ENCODE measurements around the gene ATP2B2.

The ATP2B2 gene

DNA sequence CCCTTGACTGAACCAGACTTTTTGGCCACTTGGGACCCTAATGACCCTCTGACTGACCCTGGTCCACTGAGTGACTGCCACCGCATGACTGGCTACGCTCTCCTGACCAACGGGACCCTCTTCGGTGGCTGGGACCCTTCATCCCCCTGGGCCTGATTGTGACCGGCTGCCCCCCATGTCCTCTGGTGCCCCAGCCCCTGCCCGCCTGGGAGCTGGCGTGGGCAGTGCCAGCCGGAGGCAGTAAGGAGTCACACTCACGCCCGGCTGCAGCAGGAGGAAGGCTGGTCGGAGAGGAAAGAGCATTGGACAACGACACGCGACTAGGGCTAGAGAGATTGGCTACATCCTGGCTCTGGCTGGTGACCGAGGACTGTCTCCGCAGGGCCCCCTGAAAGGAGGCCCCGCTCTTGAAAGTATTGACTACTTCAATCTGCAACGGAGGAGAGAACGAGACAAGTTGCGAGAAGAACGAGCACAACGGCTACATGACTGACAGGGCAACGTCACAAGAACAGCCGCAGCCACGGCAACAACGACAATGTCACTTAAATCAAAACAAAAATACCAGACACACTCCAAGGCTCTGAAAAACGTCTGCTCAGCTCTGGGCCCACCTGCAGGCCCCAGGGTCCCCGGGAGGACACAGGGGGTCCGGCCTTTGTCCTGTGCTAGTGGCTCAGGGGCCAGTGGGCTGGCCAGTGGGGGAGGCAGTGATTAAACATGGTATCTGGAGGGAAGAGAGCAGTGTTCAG, 169.3 kb downstream of the ATP2B2 start:
- no peak for DNase-seq (ENCODE audit: low read depth, low spot score)
- H3K27me3 ChIP-seq (ENCODE audit: insufficient read depth, insufficient read length): no peaks in the 10 kb centered on the region
- H3K9me3 ChIP-seq (ENCODE audit: insufficient read depth, low read length): no peaks in the 10 kb centered on the region
- H3K4me1 ChIP-seq (ENCODE audit: insufficient read depth, insufficient read length): peaks cover 21% of the 10 kb centered on the region
- H3K4me3 ChIP-seq (ENCODE audit: insufficient read length, low read depth): no peak overlapping the region
- no peaks in the 10 kb centered on the region for H3K36me3 ChIP-seq (ENCODE audit: insufficient read depth, insufficient read length, low read length)
- TF ChIP-seq SUZ12 (IDR thresholded peaks at IDR 0.05; ENCODE audit: extremely low read depth, insufficient read depth, insufficient read length) (no peak), ZNF274 (IDR thresholded peaks at IDR 0.05; ENCODE audit: low read depth, low read length) (no peak), YY1 (IDR thresholded peaks at IDR 0.05; ENCODE audit: insufficient read depth, insufficient read length) (no peak)
- H3K9ac ChIP-seq (ENCODE audit: insufficient read length, low read depth): no peak overlapping the region

DNA sequence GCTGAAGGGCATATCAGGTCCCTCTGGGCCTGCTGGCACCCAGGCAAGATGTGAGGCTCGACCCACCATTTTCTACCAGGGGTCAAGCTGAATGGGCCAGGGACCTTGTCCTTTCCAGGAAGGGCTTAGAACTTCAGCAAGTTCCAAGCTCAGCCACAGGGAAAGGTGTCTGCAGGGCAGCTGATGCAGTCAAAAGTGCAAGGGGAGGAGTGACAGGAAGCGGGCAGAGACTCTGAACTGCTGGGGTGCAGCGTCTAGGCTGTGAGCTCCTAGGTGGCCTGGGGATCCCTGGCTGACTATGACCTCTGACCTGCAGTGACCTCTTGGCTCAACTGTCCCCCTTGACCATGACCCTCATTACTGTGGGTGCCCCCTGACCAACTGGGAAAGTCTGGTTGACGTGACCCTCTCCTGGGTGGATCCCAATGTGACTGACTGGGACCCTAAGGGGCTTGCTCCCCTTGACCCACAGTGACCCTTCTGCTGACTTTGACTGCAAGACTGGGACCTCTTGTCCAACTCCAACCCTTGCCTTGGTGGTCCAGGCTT, 170.1 kb downstream of the ATP2B2 start:
- H3K4me3 ChIP-seq (ENCODE audit: insufficient read length, low read depth): no peak overlapping the region
- H3K9ac ChIP-seq (ENCODE audit: insufficient read length, low read depth): no peak overlapping the region
- no peaks in the 10 kb centered on the region for H3K27me3 ChIP-seq (ENCODE audit: insufficient read depth, insufficient read length)
- H3K36me3 ChIP-seq (ENCODE audit: insufficient read depth, insufficient read length, low read length): no peaks in the 10 kb centered on the region
- TF ChIP-seq SUZ12 (IDR thresholded peaks at IDR 0.05; ENCODE audit: extremely low read depth, insufficient read depth, insufficient read length) (no peak), YY1 (IDR thresholded peaks at IDR 0.05; ENCODE audit: insufficient read depth, insufficient read length) (no peak)
- H3K9me3 ChIP-seq (ENCODE audit: insufficient read depth, low read length): no peaks in the 10 kb centered on the region
- H3K4me1 ChIP-seq (ENCODE audit: insufficient read depth, insufficient read length): peaks cover 21% of the 10 kb centered on the region
- DNase-seq (ENCODE audit: low read depth, low spot score): no peak

DNA sequence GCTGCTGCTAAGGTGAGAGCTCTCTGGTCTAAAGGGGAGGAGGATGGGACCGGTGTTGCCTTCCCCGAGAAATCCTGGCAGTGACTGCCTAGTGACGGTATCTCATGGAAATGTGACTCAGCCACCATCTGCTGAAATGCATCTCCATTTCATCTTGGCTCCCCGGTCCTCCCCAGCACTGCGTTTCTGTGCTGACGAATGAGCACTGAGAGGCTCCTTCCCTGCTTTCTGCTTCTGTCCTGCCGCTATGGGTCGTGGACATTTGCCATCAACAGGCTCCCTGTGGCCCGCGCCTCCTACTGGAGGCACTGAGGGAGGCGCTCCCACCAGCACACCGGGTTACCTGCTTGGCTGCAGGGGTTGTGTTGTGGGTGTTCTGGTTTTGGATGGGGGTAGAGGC, 170.9 kb downstream of the ATP2B2 start:
- DNase-seq (ENCODE audit: low read depth, low spot score): no peak
- Histone ChIP-seq H3K9me3 (ENCODE audit: insufficient read depth, low read length) (no peaks in the 10 kb centered on the region), H3K4me3 (ENCODE audit: insufficient read length, low read depth) (no peak overlapping the region), H3K27me3 (ENCODE audit: insufficient read depth, insufficient read length) (no peaks in the 10 kb centered on the region), H3K9ac (ENCODE audit: insufficient read length, low read depth) (no peak overlapping the region), H3K4me1 (ENCODE audit: insufficient read depth, insufficient read length) (peaks cover 20% of the 10 kb centered on the region), H3K36me3 (ENCODE audit: insufficient read depth, insufficient read length, low read length) (no peaks in the 10 kb centered on the region)
- TF ChIP-seq YY1 (IDR thresholded peaks at IDR 0.05; ENCODE audit: insufficient read depth, insufficient read length): no peak

DNA sequence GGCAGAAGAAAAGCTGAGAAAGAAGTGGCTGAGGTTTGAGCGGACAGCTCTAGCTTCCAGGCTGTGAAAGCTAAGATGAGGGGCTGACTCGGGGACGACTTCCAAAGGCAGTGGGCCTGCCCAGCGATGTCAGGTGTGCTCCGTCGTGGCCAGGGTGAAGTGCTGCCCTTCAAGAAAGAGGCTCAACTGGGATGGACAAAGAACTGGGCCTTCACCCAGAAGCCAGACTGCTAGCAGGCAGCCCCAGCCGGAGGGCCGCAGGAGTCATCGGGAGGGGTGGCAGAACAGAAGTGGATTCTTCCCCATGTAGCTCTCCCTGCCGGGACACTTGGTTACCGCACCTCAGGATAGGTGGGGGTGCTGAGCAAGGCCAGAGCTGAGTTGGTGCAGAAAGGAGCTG, 171.3 kb downstream of the ATP2B2 start:
- Histone ChIP-seq H3K9ac (ENCODE audit: insufficient read length, low read depth) (no peak overlapping the region), H3K4me1 (ENCODE audit: insufficient read depth, insufficient read length) (peaks cover 20% of the 10 kb centered on the region), H3K36me3 (ENCODE audit: insufficient read depth, insufficient read length, low read length) (no peaks in the 10 kb centered on the region), H3K4me3 (ENCODE audit: insufficient read length, low read depth) (no peak overlapping the region), H3K9me3 (ENCODE audit: insufficient read depth, low read length) (no peaks in the 10 kb centered on the region), H3K27me3 (ENCODE audit: insufficient read depth, insufficient read length) (no peaks in the 10 kb centered on the region)
- no peak for TF ChIP-seq SUZ12 (IDR thresholded peaks at IDR 0.05; ENCODE audit: extremely low read depth, insufficient read depth, insufficient read length)
- no peak for TF ChIP-seq YY1 (IDR thresholded peaks at IDR 0.05; ENCODE audit: insufficient read depth, insufficient read length)
- TF ChIP-seq ZNF274 (IDR thresholded peaks at IDR 0.05; ENCODE audit: low read depth, low read length): no peak
- no peak for DNase-seq (ENCODE audit: low read depth, low spot score)

DNA sequence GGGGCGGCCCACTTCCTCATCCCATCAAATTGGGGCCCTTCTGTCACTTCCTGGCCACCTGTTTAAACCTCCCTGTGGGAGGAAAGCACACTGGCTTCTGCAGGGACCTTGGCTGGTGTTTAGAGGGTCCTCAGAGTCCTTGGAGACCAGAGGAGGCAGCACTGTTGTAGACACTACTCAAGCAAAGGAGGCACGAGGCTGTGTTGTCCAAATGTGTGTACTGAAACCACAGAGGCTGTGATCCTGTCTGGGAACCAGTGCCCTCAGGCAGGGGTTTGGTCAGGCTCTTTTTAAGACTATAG, 172.1 kb downstream of the ATP2B2 start:
- H3K9ac ChIP-seq (ENCODE audit: insufficient read length, low read depth): no peak overlapping the region

DNA sequence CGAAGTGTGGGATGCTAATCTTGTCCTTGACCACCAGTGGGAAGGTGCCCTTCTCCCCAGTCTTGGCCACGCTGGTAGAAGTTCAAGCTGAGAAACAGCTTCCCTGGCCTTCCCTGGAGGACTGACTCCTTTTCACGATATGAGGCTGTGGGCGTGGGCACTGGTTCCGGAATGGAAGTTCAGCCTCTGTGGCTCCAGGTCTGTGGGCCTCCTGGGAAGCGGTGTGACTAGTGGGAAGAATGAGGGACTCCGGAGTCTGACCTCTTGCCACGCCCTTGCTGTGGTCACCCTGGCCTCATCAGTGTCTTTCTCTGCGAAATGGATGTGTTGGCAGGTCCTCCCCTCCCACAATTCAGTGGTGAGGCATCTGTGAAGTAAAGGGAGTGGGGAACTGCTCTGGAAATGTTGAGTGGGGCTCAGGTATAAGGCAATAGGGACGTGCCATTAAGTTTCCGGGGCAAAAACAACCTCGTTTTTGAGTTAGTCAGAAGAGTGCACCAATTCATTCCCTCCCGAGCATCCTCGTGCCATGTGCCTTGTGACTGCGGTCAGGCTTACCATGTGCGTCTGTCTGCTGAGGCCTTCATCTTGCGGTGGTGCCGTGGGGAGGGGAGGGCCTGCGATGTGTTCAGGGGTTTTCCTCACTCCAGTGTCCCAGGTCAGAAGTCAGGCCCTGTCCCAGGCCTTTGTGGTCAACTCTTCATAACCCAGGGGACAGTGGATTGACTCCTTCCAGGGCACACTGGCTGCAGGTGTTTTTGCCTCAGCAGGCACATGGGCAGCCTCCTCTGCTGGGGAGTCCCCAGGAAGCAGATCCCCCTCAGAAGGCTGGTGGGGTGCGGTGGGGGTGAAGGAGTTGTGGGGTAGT, 172.7 kb downstream of the ATP2B2 start:
- Histone ChIP-seq H3K9ac (ENCODE audit: insufficient read length, low read depth) (no peak overlapping the region), H3K36me3 (ENCODE audit: insufficient read depth, insufficient read length, low read length) (no peaks in the 10 kb centered on the region), H3K4me1 (ENCODE audit: insufficient read depth, insufficient read length) (peaks cover 14% of the 10 kb centered on the region), H3K9me3 (ENCODE audit: insufficient read depth, low read length) (no peaks in the 10 kb centered on the region), H3K27me3 (ENCODE audit: insufficient read depth, insufficient read length) (no peaks in the 10 kb centered on the region), H3K4me3 (ENCODE audit: insufficient read length, low read depth) (no peak overlapping the region)
- TF ChIP-seq SUZ12 (IDR thresholded peaks at IDR 0.05; ENCODE audit: extremely low read depth, insufficient read depth, insufficient read length) (no peak), YY1 (IDR thresholded peaks at IDR 0.05; ENCODE audit: insufficient read depth, insufficient read length) (no peak), ZNF274 (IDR thresholded peaks at IDR 0.05; ENCODE audit: low read depth, low read length) (no peak)
- no peak for DNase-seq (ENCODE audit: low read depth, low spot score)

More for the DNA sequence above, 172.1 kb downstream of the ATP2B2 start:
- H3K36me3 ChIP-seq (ENCODE audit: insufficient read depth, insufficient read length, low read length): no peaks in the 10 kb centered on the region
- TF ChIP-seq YY1 (IDR thresholded peaks at IDR 0.05; ENCODE audit: insufficient read depth, insufficient read length) (no peak), SUZ12 (IDR thresholded peaks at IDR 0.05; ENCODE audit: extremely low read depth, insufficient read depth, insufficient read length) (no peak), ZNF274 (IDR thresholded peaks at IDR 0.05; ENCODE audit: low read depth, low read length) (no peak)
- H3K27me3 ChIP-seq (ENCODE audit: insufficient read depth, insufficient read length): no peaks in the 10 kb centered on the region
- H3K9me3 ChIP-seq (ENCODE audit: insufficient read depth, low read length): no peaks in the 10 kb centered on the region
- H3K4me1 ChIP-seq (ENCODE audit: insufficient read depth, insufficient read length): peaks cover 18% of the 10 kb centered on the region
- DNase-seq (ENCODE audit: low read depth, low spot score): no peak
- H3K4me3 ChIP-seq (ENCODE audit: insufficient read length, low read depth): no peak overlapping the region

DNA sequence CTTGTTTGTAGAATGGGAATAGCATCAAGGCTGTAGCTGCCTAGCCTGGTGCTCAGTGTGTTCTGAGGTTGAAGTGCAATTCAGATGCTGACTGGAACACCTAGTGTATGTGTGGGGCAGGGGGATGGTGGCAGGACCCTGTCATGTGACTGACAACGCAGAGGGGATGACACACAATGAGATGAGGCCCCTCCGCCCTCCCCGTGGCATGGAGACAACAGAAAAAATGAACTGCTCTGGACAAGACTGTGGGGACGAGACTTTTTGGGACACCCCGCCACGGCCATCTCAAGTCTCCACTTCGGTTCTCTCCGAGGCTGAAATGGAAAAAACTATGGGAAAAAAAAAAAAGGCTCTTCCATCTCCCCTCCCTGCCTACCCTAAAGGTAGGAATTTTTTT, 174.1 kb downstream of the ATP2B2 start:
- Histone ChIP-seq H3K9ac (ENCODE audit: insufficient read length, low read depth) (no peak overlapping the region), H3K4me1 (ENCODE audit: insufficient read depth, insufficient read length) (peaks cover 14% of the 10 kb centered on the region), H3K36me3 (ENCODE audit: insufficient read depth, insufficient read length, low read length) (no peaks in the 10 kb centered on the region), H3K4me3 (ENCODE audit: insufficient read length, low read depth) (no peak overlapping the region), H3K27me3 (ENCODE audit: insufficient read depth, insufficient read length) (no peaks in the 10 kb centered on the region), H3K9me3 (ENCODE audit: insufficient read depth, low read length) (no peaks in the 10 kb centered on the region)
- TF ChIP-seq YY1 (IDR thresholded peaks at IDR 0.05; ENCODE audit: insufficient read depth, insufficient read length): no peak
- no peak for TF ChIP-seq ZNF274 (IDR thresholded peaks at IDR 0.05; ENCODE audit: low read depth, low read length)
- no peak for DNase-seq (ENCODE audit: low read depth, low spot score)
